Omental fat pad (tissue), 4 donors: ENCODE measurements around the gene AHCY. TPM values are rescaled to one million over a fixed set of nuclear protein-coding genes. Genes with fewer than 3 reads are reported as not detected.

Source experiments
- ATAC-seq: fragments of 150-250 bp; one replicate; pipeline ENCODE4 v1.9.1; 2016; ENCODE audit warnings: mild to moderate bottlenecking, moderate library complexity; ENCODE audit not compliant: low FRiP score
- DNase-seq: peaks from one replicate; pipeline ENCODE4 v3.0.0-alpha.2; 2019; ENCODE audit warnings: low spot score
- small RNA-seq: library from RNA; depleted of rRNA; stranded (forward); fragments of <200 nt; gene quantifications from one replicate; pipeline ENCODE3, GENCODE V24; 2016
- total RNA-seq, 4 donors: library from RNA; depleted of rRNA; stranded (reverse); fragments of >200 nt; gene quantifications; one replicate each; pipeline ENCODE4 v1.1.0, GENCODE V29; 2016
- TF ChIP-seq, protein P1 (sequence below), 3 donors: fragments of 450-650 bp; IDR thresholded peaks; one replicate each; pipeline ENCODE4 v1.5.1; 2016 to 2017; ENCODE audit warnings: antibody characterized with exemption in 3 of 3, mild to moderate bottlenecking in 3 of 3, moderate library complexity in 2 of 3

Gene AHCY
- total RNA-seq, 4 donors from 2014 or later = 61.9 to 83.1 (median 72.6) TPM

DNA sequence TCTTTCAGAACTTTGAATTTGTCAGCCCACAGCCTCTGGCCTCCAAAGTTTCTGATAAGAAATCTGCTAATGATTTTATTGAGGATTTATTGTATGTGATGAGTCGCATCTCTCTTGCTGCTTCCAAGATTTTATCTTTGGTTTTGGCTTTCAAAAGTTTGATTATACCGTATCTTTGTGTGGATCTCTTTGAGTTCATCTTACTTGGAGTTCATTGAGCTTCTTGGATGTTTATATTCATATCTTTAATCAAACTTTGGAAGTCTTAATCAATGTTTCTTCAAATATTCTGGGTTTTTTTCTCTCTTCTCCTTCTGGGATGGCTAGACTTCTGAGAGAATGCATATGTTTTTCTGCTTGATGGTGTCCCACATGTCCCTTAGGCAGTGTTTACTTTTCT is 65.2 kb downstream of the AHCY start:
- DNase-seq = no peak
- TF ChIP-seq, protein P1, sequence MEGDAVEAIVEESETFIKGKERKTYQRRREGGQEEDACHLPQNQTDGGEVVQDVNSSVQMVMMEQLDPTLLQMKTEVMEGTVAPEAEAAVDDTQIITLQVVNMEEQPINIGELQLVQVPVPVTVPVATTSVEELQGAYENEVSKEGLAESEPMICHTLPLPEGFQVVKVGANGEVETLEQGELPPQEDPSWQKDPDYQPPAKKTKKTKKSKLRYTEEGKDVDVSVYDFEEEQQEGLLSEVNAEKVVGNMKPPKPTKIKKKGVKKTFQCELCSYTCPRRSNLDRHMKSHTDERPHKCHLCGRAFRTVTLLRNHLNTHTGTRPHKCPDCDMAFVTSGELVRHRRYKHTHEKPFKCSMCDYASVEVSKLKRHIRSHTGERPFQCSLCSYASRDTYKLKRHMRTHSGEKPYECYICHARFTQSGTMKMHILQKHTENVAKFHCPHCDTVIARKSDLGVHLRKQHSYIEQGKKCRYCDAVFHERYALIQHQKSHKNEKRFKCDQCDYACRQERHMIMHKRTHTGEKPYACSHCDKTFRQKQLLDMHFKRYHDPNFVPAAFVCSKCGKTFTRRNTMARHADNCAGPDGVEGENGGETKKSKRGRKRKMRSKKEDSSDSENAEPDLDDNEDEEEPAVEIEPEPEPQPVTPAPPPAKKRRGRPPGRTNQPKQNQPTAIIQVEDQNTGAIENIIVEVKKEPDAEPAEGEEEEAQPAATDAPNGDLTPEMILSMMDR (IDR thresholded peaks at IDR 0.05) = no peak
- ATAC-seq = no peak

DNA sequence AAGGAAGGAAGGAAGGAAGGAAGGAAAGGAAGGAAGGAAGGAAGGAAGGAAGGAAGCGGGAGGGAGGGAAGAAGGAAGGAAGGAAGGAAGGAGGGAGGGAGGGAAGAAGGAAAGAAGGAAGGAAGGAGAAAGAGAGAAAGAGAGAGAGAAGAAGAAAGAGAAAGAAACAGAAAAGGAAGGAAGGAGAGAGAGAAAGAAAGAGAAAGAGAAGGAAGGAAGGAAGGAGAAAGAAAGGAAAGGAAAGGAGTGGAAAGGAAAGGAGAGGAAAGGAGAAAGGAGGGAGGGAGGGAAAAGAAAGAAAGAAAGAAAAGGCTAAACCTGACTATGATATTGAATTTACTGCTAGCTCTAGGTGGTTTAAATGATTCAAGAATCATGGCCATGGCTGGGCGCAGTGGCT is 67.3 kb downstream of the AHCY start:
- TF ChIP-seq, protein P1 (IDR thresholded peaks at IDR 0.05) = no peak

DNA sequence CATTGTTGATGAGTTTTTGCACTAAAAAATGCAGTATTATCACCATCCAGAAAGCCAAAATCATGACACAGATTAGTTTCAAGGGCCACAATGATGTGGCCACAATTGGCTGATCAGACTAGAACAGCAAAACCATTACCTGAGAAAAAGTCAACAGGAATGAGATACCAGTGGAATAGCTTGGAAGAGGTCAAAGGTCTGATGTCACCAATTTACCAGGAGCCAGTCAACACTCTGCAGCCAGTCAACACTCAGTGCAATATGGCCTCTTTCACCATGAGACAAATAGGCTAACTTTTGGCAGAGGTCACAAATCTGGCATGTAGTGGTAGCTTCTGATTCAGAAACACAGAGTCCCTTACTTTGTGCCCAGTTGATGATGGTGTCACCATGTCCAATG is 69.5 kb downstream of the AHCY start:
- ATAC-seq = no peak
- no peak for DNase-seq
- TF ChIP-seq, protein P1 (IDR thresholded peaks at IDR 0.05) = no peak

More for the DNA sequence above, 67.3 kb downstream of the AHCY start:
- DNase-seq (no peak), ATAC-seq (no peak)

DNA sequence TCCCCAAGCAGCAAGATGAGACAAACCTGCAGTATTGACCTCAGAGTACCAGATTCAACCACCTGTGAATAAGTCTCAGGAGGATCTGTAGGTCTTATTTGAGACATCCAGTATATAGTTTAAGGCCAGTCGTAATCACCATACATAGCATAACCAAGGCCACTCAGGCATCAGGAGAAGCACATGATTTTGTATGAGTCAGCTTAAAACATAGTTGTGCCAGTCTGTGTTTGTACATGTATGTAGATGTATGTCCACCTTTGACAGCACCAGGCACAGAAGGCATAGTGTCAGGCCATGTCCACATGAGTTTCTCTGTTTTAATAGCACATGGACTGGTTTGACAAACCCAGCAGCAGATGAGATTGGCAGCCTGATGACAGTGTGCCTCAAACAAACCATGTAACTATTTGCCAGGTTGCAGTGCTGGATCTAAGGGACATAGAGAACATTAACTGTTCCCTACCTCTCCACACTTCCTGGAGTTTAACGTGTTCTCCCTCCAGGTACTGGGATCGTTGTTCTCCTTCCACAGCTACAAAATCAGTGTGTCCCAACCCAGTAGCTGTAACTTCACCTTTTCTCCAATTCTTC is 70.6 kb downstream of the AHCY start:
- DNase-seq (no peak), ATAC-seq (no peak)

DNA sequence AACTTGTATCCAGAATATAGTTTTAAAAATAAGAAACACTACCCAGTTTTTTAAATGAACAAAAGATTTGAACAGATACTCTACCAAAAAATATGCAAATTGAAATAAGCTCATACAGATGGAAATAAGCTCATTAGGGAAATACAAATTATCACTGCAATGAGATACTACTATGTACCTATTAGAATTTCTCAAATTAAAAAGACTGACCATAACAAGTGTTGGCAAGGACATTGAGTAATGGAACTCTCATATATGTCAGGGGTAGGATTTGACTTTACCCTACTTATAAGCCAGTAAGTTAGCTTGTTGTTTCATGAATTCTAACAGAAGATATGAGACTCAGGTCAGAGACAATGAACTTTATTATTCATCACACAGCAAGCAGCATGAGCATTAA is 71.5 kb downstream of the AHCY start:
- TF ChIP-seq, protein P1 (IDR thresholded peaks at IDR 0.05) = no peak
- DNase-seq = no peak
- ATAC-seq = no peak

More for the DNA sequence above, 70.6 kb downstream of the AHCY start:
- TF ChIP-seq, protein P1 (IDR thresholded peaks at IDR 0.05) = no peak

Small RNA genes within 50 kb of the gene (small RNA-seq; reads per million reads assigned to genes)
- gene AL356299.1 = not detected

Other genes with a start within 250 kb of the AHCY start
- gene EIF2S2, start 191.1 kb downstream of the AHCY start, total RNA-seq = 10 to 100 TPM; 39.2 to 64.8 (median 51.7) TPM
- not detected for gene ASIP, start 61.9 kb downstream of the AHCY start, total RNA-seq
- 10 to 100 TPM; 50.3 to 67.6 (median 55.2) TPM for gene ITCH, start 59.9 kb upstream of the AHCY start, total RNA-seq
- gene DYNLRB1, start 213.1 kb upstream of the AHCY start, total RNA-seq = 100 to 1,000 TPM in 2 of 4 donors, 10 to 100 TPM in 2; 83.0 to 121 (median 108) TPM